Gastrocnemius medialis (tissue), 4 donors: ENCODE results near the gene CCDC183. TPM values are rescaled to one million over a fixed set of nuclear protein-coding genes. Genes with fewer than 3 reads are reported as not detected.

ENCODE experiments used
- ATAC-seq, 2 donors: fragments of 150-250 bp; one replicate each; pipeline ENCODE4 v1.9.1; 2016
- DNase-seq, 2 donors: peaks; one replicate each; pipeline ENCODE4 v3.0.0-alpha.2; 2019
- H3K27ac ChIP-seq, 4 donors: fragments of 200-600 bp; sonication (generic); 1 replicate in 1 of 4; 2 replicates in 3 of 4; pipeline ENCODE4 v1.5.1; 2016 to 2018; ENCODE audit warnings: mild to moderate bottlenecking in 2 of 4, moderate library complexity in 1 of 4
- H3K27me3 ChIP-seq, 3 donors: fragments of 200-600 bp; sonication (generic) in 2 of 3; 1 replicate in 1 of 3; 2 replicates in 2 of 3; pipeline versions ENCODE4 v1.5.1 to v1.6.0; 2016 to 2019; ENCODE audit warnings: mild to moderate bottlenecking in 1 of 3, moderate library complexity in 1 of 3
- H3K36me3 ChIP-seq, 2 donors: fragments of 200-600 bp; sonication (generic) in 1 of 2; one replicate each; pipeline ENCODE4 v1.5.1; 2017 to 2018
- H3K4me1 ChIP-seq, 2 donors: fragments of 200-600 bp; sonication (generic) in 1 of 2; one replicate each; pipeline ENCODE4 v1.5.1; 2016 to 2017; ENCODE audit warnings: mild to moderate bottlenecking in 2 of 2
- H3K4me3 ChIP-seq, 4 donors: fragments of 200-600 bp; sonication (generic) in 3 of 4; 1 replicate in 1 of 4; 2 replicates in 3 of 4; pipeline ENCODE4 v1.5.1; 2016 to 2019; ENCODE audit warnings: mild to moderate bottlenecking in 2 of 4
- H3K9me3 ChIP-seq, 3 donors: fragments of 200-600 bp; sonication (generic) in 2 of 3; 1 replicate in 1 of 3; 2 replicates in 2 of 3; pipeline ENCODE4 v1.5.1; 2016 to 2019
- POLR2A ChIP-seq, 2 donors: fragments of 450-650 bp; IDR thresholded peaks; one replicate each; pipeline ENCODE4 v1.6.1; 2017; ENCODE audit warnings: antibody characterized with exemption in 2 of 2, mild to moderate bottlenecking in 2 of 2, moderate library complexity in 2 of 2
- in situ Hi-C, 4 donors: fragments of 200-750 bp; cut with MboI; loops; one replicate each; pipeline versions ENCODE4 v1.15.0 to v1.8.0; 2017; ENCODE audit warnings: low sequenced_read_pairs in 4 of 4
- intact Hi-C: fragments of 100-400 bp; cut with DNase I; formaldehyde crosslinking; loops from one replicate; pipeline ENCODE4 v1.15.1; 2023; ENCODE audit warnings: low total_unique reads
- total RNA-seq, 4 donors: library from RNA; depleted of rRNA; stranded (reverse); fragments of >200 nt; gene quantifications; one replicate each; pipeline versions ENCODE4 v1.1.0 to v1.2.3, GENCODE V29; 2016
- TF ChIP-seq, protein P1 (sequence below), 5 experiments: fragments of 450-650 bp in 3 of 5; fragments of 200-600 bp in 2 of 5; sonication (generic) in 2 of 5; IDR thresholded peaks in 4 of 5; conservative IDR thresholded peaks in 1 of 5; 1 replicate in 4 of 5; 2 replicates in 1 of 5; pipeline ENCODE4 v1.5.1; 2016 to 2019; ENCODE audit warnings: antibody characterized with exemption in 5 of 5, mild to moderate bottlenecking in 3 of 5, moderate library complexity in 3 of 5

CCDC183 gene
- total RNA-seq, 4 donors from 2014 or later, result 0.31 TPM; not detected in 3

DNA sequence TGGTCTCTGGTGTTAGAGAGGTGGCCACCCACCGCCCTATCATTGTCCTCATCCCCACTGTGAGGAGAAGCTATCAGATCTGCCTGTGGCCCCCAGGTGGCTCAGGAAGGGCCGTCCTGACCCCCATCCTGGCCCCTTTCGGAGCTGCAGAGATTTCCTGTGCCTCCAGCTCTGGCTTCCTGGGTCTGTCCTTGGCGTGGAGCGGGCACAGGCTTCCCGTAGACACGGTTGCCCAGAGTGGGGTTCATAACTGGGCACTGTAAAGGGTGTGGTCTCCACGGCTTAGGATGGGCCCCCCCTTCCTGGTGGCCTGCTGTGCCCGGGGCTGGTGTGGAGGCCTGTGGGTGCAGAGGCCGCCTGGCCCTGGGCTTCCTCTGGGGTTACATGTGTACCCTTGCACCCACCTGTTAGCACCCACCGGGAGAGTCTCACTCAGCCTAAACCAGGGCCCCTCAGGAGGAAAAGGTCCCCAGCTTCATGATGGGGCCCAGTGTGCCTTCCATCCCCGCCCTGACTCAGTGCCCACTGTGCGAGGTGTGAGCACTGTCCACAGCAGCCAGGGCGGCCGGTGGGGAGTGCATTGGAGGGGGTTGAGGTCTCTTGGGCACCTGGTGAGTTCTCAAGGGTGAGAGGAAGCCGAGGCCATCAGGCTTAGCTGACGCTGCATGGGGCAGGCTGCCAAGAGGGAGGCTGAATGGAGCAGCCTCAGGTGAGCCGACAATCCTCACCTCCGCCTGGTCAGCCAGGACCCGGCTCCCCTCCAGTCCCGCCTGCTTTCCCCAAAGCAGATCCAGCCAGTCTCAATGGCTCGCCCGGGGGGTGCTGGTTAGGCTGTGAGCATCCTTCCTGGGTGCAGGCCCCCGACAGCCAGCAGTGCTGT, 30.8 kb downstream of the CCDC183 start:
- ATAC-seq (no peak), DNase-seq (no peak)
- Histone ChIP-seq H3K4me3 (no peak overlapping the region), H3K9me3 (no peaks in the 10 kb centered on the region), H3K36me3 (peaks cover 3 to 63% of the 10 kb centered on the region in 2 donors), H3K4me1 (no peaks in the 10 kb centered on the region), H3K27me3 (no peaks in the 10 kb centered on the region), H3K27ac (no peak overlapping the region)
- in situ Hi-C loops, result no loop called here
- no peak for TF ChIP-seq POLR2A (IDR thresholded peaks at IDR 0.05)
- TF ChIP-seq, protein P1, sequence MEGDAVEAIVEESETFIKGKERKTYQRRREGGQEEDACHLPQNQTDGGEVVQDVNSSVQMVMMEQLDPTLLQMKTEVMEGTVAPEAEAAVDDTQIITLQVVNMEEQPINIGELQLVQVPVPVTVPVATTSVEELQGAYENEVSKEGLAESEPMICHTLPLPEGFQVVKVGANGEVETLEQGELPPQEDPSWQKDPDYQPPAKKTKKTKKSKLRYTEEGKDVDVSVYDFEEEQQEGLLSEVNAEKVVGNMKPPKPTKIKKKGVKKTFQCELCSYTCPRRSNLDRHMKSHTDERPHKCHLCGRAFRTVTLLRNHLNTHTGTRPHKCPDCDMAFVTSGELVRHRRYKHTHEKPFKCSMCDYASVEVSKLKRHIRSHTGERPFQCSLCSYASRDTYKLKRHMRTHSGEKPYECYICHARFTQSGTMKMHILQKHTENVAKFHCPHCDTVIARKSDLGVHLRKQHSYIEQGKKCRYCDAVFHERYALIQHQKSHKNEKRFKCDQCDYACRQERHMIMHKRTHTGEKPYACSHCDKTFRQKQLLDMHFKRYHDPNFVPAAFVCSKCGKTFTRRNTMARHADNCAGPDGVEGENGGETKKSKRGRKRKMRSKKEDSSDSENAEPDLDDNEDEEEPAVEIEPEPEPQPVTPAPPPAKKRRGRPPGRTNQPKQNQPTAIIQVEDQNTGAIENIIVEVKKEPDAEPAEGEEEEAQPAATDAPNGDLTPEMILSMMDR (IDR thresholded peaks at IDR 0.05 in 4 of 5, conservative IDR thresholded peaks at IDR 0.05 in 1 of 5), result no peak
- intact Hi-C loops, result no loop called here

DNA sequence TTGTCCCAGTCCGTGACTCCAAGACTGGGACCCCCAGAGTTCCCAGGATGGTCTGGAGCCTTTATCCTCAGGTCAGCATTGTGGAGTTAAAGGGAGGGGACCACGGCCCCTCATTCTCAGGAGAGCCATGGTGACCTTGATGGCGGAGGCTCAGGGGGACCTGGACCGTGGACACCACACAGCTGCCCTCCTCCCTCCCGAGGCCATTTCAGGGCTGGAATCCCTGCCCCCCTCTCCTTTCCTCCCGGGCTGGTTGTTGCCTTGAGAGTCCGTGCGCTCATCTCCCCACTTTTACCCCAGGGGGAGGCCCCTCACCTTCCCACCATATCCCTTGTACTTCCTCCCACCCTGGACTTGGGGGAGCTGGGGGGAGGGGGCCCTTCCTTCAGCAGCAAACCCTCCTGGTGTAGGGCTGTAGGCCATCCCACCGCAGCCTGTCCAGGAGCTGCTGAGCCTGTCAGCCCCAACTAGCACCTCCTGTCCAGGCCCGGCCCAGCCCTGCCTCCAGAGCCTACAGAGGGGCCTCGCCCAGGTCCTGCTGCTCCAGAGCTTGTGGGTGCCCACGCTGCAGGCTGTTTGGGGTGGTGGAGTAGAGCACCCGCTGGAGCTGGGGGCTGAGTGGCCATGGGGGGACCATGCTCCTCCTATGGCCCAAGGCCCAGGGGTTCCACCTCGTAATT, 31.8 kb downstream of the CCDC183 start:
- no peak for DNase-seq
- no peak overlapping the region for H3K4me3 ChIP-seq
- no peaks in the 10 kb centered on the region for H3K9me3 ChIP-seq
- H3K27ac ChIP-seq, result no peak overlapping the region
- H3K36me3 ChIP-seq, result peaks cover 3 to 71% of the 10 kb centered on the region in 2 donors
- in situ Hi-C loops, result no loop called here
- no peak for ATAC-seq
- intact Hi-C loops, result no loop called here
- H3K4me1 ChIP-seq, result peaks cover 0 to 4% of the 10 kb centered on the region in 2 donors
- no peaks in the 10 kb centered on the region for H3K27me3 ChIP-seq
- TF ChIP-seq, protein P1 (IDR thresholded peaks at IDR 0.05 in 4 of 5, conservative IDR thresholded peaks at IDR 0.05 in 1 of 5), result no peak
- TF ChIP-seq POLR2A (IDR thresholded peaks at IDR 0.05), result no peak

DNA sequence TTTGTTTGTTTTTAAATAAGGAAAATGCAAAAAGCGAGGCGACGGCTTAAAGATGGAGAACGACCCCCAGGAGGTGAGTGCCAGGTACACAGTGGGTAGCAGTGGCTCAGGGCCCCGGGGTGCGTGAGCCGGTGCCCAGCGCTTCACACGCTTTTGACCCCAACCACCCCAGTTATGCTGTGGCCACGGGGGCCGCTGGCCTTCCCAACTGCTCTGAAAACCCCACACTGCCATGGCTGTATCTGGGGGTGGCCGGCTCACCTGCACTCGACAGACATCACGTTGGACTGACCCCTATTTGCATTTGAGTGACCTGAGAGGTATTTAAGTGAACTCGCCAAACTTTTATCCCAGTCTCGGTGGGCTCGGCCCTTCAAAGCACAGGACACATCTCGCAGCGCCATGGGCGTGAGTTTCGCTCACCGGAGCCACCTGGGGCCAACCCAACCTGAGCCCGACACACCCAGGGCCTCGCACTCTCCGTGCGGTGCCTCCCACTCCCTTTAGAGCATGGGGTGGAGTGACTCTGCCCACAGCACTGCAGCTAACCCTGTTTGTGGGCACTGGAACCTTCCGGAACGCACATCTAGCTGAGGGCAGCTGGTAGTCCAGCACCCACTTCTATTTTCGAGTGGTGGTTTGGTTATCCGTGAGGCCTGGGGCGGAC, 32.5 kb downstream of the CCDC183 start:
- H3K27ac ChIP-seq, result no peak overlapping the region
- no peak overlapping the region for H3K4me3 ChIP-seq
- intact Hi-C loops (no loop called here), in situ Hi-C loops (no loop called here)
- H3K27me3 ChIP-seq, result no peaks in the 10 kb centered on the region
- ATAC-seq (no peak), DNase-seq (no peak)
- H3K4me1 ChIP-seq, result peaks cover 0 to 4% of the 10 kb centered on the region in 2 donors
- no peaks in the 10 kb centered on the region for H3K9me3 ChIP-seq
- no peak for TF ChIP-seq POLR2A (IDR thresholded peaks at IDR 0.05)
- TF ChIP-seq, protein P1 (IDR thresholded peaks at IDR 0.05 in 4 of 5, conservative IDR thresholded peaks at IDR 0.05 in 1 of 5), result no peak
- peaks cover 3 to 70% of the 10 kb centered on the region in 2 donors for H3K36me3 ChIP-seq

DNA sequence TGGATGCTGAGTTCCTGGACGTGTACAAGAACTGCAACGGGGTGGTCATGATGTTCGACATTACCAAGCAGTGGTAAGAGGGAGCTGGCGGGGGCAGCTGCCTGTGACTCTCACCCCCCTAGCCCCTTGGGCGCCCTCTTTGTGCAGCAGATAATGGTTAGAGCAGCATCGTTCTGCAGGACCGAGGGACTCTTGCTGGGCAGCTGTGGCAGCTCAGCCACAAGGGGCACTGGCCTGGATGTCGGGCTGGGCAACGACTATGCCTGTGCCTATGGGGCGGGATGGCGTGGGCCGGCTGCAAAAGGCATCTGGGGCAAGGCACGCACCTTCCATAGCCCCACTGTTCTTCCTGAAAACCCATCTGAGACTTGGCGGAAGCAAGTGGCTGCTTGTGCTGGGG, 33.3 kb downstream of the CCDC183 start:
- no peak for ATAC-seq
- peaks cover 0 to 64% of the 10 kb centered on the region in 2 donors for H3K36me3 ChIP-seq
- no peaks in the 10 kb centered on the region for H3K9me3 ChIP-seq

More for the DNA sequence above, 33.3 kb downstream of the CCDC183 start:
- DNase-seq, result no peak
- TF ChIP-seq, protein P1 (IDR thresholded peaks at IDR 0.05 in 4 of 5, conservative IDR thresholded peaks at IDR 0.05 in 1 of 5), result no peak
- TF ChIP-seq POLR2A (IDR thresholded peaks at IDR 0.05), result no peak
- intact Hi-C loops (no loop called here), in situ Hi-C loops (no loop called here)
- Histone ChIP-seq H3K4me3 (no peak overlapping the region), H3K27ac (no peak overlapping the region), H3K4me1 (peaks cover 0 to 4% of the 10 kb centered on the region in 2 donors), H3K27me3 (no peaks in the 10 kb centered on the region)
